GM23338 (cell line): ENCODE data around the gene TBCD. TPM values are rescaled to one million over a fixed set of nuclear protein-coding genes. Genes with fewer than 3 reads are reported as not detected.

ENCODE experiments used
- ATAC-seq: fragments of 200-7000 bp; cut with Tn5 transposase; 3 replicates; pipeline ENCODE4 v1.9.1; 2020
- DNase-seq: peaks from one replicate; pipeline ENCODE4 v3.0.0-alpha.2; 2015; ENCODE audit warnings: low spot score
- H2AFZ ChIP-seq: fragments of 200-600 bp; sonication (generic); 2 replicates; pipeline ENCODE4 v1.8.0; 2016; ENCODE audit warnings: antibody characterized with exemption, mild to moderate bottlenecking, moderate library complexity
- H3F3A ChIP-seq: fragments of 200-600 bp; sonication (generic); replicated peaks from 2 replicates; pipeline ENCODE4 v1.8.0; 2017; ENCODE audit warnings: antibody characterized with exemption, mixed run types, low read depth
- H3K27ac ChIP-seq: fragments of 200-600 bp; sonication (generic); 2 replicates; pipeline ENCODE4 v1.6.1; 2016; ENCODE audit warnings: low read depth
- H3K27me3 ChIP-seq: fragments of 200-600 bp; sonication (generic); 2 replicates; pipeline ENCODE4 v1.8.0; 2016; ENCODE audit warnings: mild to moderate bottlenecking, mixed run types, moderate library complexity; ENCODE audit not compliant: insufficient read depth
- H3K36me3 ChIP-seq: fragments of 200-600 bp; sonication (generic); 2 replicates; pipeline ENCODE4 v1.8.0; 2016; ENCODE audit warnings: mild to moderate bottlenecking; ENCODE audit not compliant: insufficient read depth
- H3K4me1 ChIP-seq: fragments of 200-600 bp; sonication (generic); 2 replicates; pipeline ENCODE4 v1.8.0; 2016; ENCODE audit warnings: mild to moderate bottlenecking, moderate library complexity; ENCODE audit not compliant: insufficient read depth
- H3K4me2 ChIP-seq: fragments of 200-600 bp; sonication (generic); 2 replicates; pipeline ENCODE4 v1.7.1; 2017; ENCODE audit warnings: mixed run types
- H3K4me3 ChIP-seq: fragments of 200-600 bp; sonication (generic); 2 replicates; pipeline ENCODE4 v1.6.1; 2016; ENCODE audit warnings: mixed run types
- H3K79me2 ChIP-seq: fragments of 200-600 bp; sonication (generic); replicated peaks from 2 replicates; pipeline ENCODE4 v1.8.0; 2017; ENCODE audit warnings: mild to moderate bottlenecking; ENCODE audit not compliant: insufficient read depth
- H3K9me2 ChIP-seq: fragments of 200-600 bp; sonication (generic); 2 replicates; pipeline ENCODE4 v1.8.0; 2017; ENCODE audit not compliant: insufficient read depth
- H4K20me1 ChIP-seq: fragments of 200-600 bp; sonication (generic); replicated peaks from 2 replicates; pipeline ENCODE4 v1.8.0; 2017; ENCODE audit warnings: mild to moderate bottlenecking; ENCODE audit not compliant: insufficient read depth
- H3K27ac Mint-ChIP-seq: 2 replicates; pipeline ENCODE4 v1.8.0; 2020; ENCODE audit warnings: inconsistent platforms, mild to moderate bottlenecking, moderate library complexity, mixed read lengths
- H3K27me3 Mint-ChIP-seq: 3 replicates; pipeline ENCODE4 v1.8.0; 2022; ENCODE audit warnings: low read depth, mild to moderate bottlenecking, moderate library complexity, mixed read lengths, inconsistent platforms; ENCODE audit not compliant: insufficient read depth, poor library complexity
- H3K36me3 Mint-ChIP-seq: 3 replicates; pipeline ENCODE4 v1.8.0; 2021; ENCODE audit warnings: low read depth, mild to moderate bottlenecking, inconsistent platforms, moderate library complexity, mixed read lengths
- H3K4me1 Mint-ChIP-seq: 3 replicates; pipeline ENCODE4 v1.8.0; 2020; ENCODE audit warnings: mild to moderate bottlenecking, inconsistent platforms, mixed read lengths
- H3K4me3 Mint-ChIP-seq: 3 replicates; pipeline ENCODE4 v1.8.0; 2021; ENCODE audit warnings: moderate library complexity, mild to moderate bottlenecking, inconsistent platforms, mixed read lengths
- H3K9me3 Mint-ChIP-seq: 3 replicates; pipeline ENCODE4 v1.8.0; 2020; ENCODE audit warnings: moderate library complexity, mild to moderate bottlenecking, inconsistent platforms, mixed read lengths
- CREB1 ChIP-seq: fragments of 250-450 bp; sonication (Bioruptor Pico); IDR thresholded peaks from 2 replicates; pipeline ENCODE4 v1.5.0; 2020; ENCODE audit warnings: low read depth, mild to moderate bottlenecking, moderate library complexity
- CTCF ChIP-seq, 2 experiments: fragments of 200-600 bp in 1 of 2; sonication (generic) in 1 of 2; conservative IDR thresholded peaks; 2 replicates each; pipeline versions ENCODE4 v1.5.1 to v1.6.1; 2016 to 2017; ENCODE audit warnings: antibody characterized with exemption in 2 of 2, low read depth in 2 of 2, mild to moderate bottlenecking in 2 of 2, moderate library complexity in 1 of 2
- ETS1 ChIP-seq: IDR thresholded peaks from 2 replicates; pipeline ENCODE4 v1.6.1; 2016; ENCODE audit warnings: antibody characterized with exemption
- EZH2 ChIP-seq: fragments of 200-600 bp; sonication (generic); IDR thresholded peaks from one replicate; pipeline ENCODE4 v1.8.0; 2017; ENCODE audit warnings: antibody characterized with exemption, mild to moderate bottlenecking, low read depth; ENCODE audit not compliant: unreplicated experiment
- EZH2phosphoT487 ChIP-seq: fragments of 200-600 bp; sonication (generic); IDR thresholded peaks from one replicate; pipeline ENCODE4 v1.8.1; 2018; ENCODE audit warnings: antibody characterized with exemption; ENCODE audit not compliant: unreplicated experiment
- JUNB ChIP-seq: IDR thresholded peaks from one replicate; pipeline ENCODE4 v1.6.1; 2016; ENCODE audit warnings: antibody characterized with exemption; ENCODE audit not compliant: unreplicated experiment
- NANOG ChIP-seq: IDR thresholded peaks from 2 replicates; pipeline ENCODE4 v1.6.1; 2016; ENCODE audit warnings: antibody characterized with exemption, borderline replicate concordance
- POLR2AphosphoS5 ChIP-seq: IDR thresholded peaks from 2 replicates; pipeline ENCODE4 v1.6.1; 2016; ENCODE audit warnings: antibody characterized with exemption, low read depth
- REST ChIP-seq: IDR thresholded peaks from one replicate; pipeline ENCODE4 v1.6.1; 2018; ENCODE audit warnings: antibody characterized with exemption; ENCODE audit not compliant: unreplicated experiment
- STAT1 ChIP-seq: IDR thresholded peaks from one replicate; pipeline ENCODE4 v1.6.1; 2016; ENCODE audit warnings: antibody characterized with exemption; ENCODE audit not compliant: unreplicated experiment
- ZNF114 ChIP-seq: fragments of 250-450 bp; sonication (Bioruptor Pico); IDR thresholded peaks from 2 replicates; pipeline ENCODE4 v1.5.0; 2020; ENCODE audit warnings: mild to moderate bottlenecking, moderate library complexity
- ZNF331 ChIP-seq: fragments of 250-450 bp; sonication (Bioruptor Pico); IDR thresholded peaks from 2 replicates; pipeline ENCODE4 v1.5.0; 2020; ENCODE audit warnings: low read depth, mild to moderate bottlenecking, moderate library complexity
- ZNF462 ChIP-seq: fragments of 250-450 bp; sonication (Bioruptor Pico); IDR thresholded peaks from 2 replicates; pipeline ENCODE4 v1.5.0; 2020; ENCODE audit warnings: mild to moderate bottlenecking, moderate library complexity
- polyA plus RNA-seq: library from polyadenylated mRNA; unstranded; fragments of >200 nt; fragmentation: Nextera tagmentation; extraction: Ambion mirVana; gene quantifications from 2 replicates; pipeline ENCODE4 v1.2.1, GENCODE V29; 2016
- total RNA-seq: library from RNA; depleted of rRNA; stranded (reverse); fragments of >200 nt; shearing (Covaris generic); gene quantifications from 2 replicates; pipeline ENCODE4 v1.2.3, GENCODE V29; 2014

The TBCD gene
- total and polyA plus RNA-seq, 2 experiments from 2014 or later = 75.0 to 116 TPM

GRCh38 chr17:82805823-82806222, 54.0 kb downstream of the TBCD start:
- H2AFZ ChIP-seq = no peak overlapping the region
- Mint-ChIP-seq H3K9me3 (peaks cover 20% of the 10 kb centered on the region), H3K4me1 (peaks cover 10% of the 10 kb centered on the region), H3K27me3 (peaks cover 11% of the 10 kb centered on the region), H3K36me3 (peaks cover 43% of the 10 kb centered on the region), H3K4me3 (no peak overlapping the region; the same call in 2 of the 3 replicates), H3K27ac (peak overlapping the region; percentile 89)
- no peak overlapping the region for H3K27ac ChIP-seq
- ATAC-seq (no peak), DNase-seq (no peak)
- H3K9me2 ChIP-seq = no peaks in the 10 kb centered on the region
- H3F3A ChIP-seq = no peaks in the 10 kb centered on the region
- H4K20me1 ChIP-seq = no peaks in the 10 kb centered on the region; the same call in none of the 2 replicates
- H3K4me3 ChIP-seq = no peak overlapping the region
- H3K27me3 ChIP-seq = no peaks in the 10 kb centered on the region
- H3K4me2 ChIP-seq = no peak overlapping the region
- H3K36me3 ChIP-seq = 0 out of 2 replicates have a peak, but pooled peaks cover under 1% of the 10 kb centered on the region
- TF ChIP-seq POLR2AphosphoS5 (no peak), JUNB (no peak), NANOG (no peak), CREB1 (no peak), CTCF (conservative IDR thresholded peaks at IDR 0.05; ENCODE audit: low read depth in 2 of 2) (no peak), STAT1 (no peak), ETS1 (no peak), ZNF114 (CRISPR knock-in tag) (no peak), EZH2 (no peak), EZH2phosphoT487 (no peak), REST (no peak), ZNF462 (CRISPR knock-in tag) (no peak), ZNF331 (CRISPR knock-in tag) (no peak)
- no peaks in the 10 kb centered on the region for H3K4me1 ChIP-seq
- peaks cover 16% of the 10 kb centered on the region for H3K79me2 ChIP-seq
